Fibroblast of the aortic adventitia (primary cell): ENCODE data around the gene ILKAP. TPM values are rescaled to one million over a fixed set of nuclear protein-coding genes. Genes with fewer than 3 reads are reported as not detected.

Experiments used
- DNase-seq: peaks from one replicate; pipeline ENCODE4 v3.0.0-alpha.2; 2010; ENCODE audit warnings: low read depth
- H3K4me3 ChIP-seq: 2 replicates; pipeline ENCODE4 v1.5.1; 2011; ENCODE audit warnings: low read depth, mild to moderate bottlenecking, control low read depth, low read length, moderate library complexity
- total RNA-seq: library from RNA; depleted of rRNA; stranded (reverse); fragments of >200 nt; gene quantifications from 2 replicates; pipeline ENCODE4 v1.2.3, GENCODE V29; 2012; ENCODE audit warnings: low replicate concordance
- TF ChIP-seq, protein P1 (sequence below): IDR thresholded peaks from 2 replicates; pipeline ENCODE4 v1.5.1; 2011; ENCODE audit warnings: mild to moderate bottlenecking, low read length, control low read depth, inconsistent platforms; ENCODE audit not compliant: insufficient read depth

The ILKAP gene
- total RNA-seq, 1 donor = 19.0 TPM

- DNase-seq = no peak
- H3K4me3 ChIP-seq = no peak overlapping the region
- TF ChIP-seq, protein P1, sequence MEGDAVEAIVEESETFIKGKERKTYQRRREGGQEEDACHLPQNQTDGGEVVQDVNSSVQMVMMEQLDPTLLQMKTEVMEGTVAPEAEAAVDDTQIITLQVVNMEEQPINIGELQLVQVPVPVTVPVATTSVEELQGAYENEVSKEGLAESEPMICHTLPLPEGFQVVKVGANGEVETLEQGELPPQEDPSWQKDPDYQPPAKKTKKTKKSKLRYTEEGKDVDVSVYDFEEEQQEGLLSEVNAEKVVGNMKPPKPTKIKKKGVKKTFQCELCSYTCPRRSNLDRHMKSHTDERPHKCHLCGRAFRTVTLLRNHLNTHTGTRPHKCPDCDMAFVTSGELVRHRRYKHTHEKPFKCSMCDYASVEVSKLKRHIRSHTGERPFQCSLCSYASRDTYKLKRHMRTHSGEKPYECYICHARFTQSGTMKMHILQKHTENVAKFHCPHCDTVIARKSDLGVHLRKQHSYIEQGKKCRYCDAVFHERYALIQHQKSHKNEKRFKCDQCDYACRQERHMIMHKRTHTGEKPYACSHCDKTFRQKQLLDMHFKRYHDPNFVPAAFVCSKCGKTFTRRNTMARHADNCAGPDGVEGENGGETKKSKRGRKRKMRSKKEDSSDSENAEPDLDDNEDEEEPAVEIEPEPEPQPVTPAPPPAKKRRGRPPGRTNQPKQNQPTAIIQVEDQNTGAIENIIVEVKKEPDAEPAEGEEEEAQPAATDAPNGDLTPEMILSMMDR = no peak
These were observed 74.1 kb downstream of the ILKAP start for GRCh38 chr2:238129166-238130010.

DNA sequence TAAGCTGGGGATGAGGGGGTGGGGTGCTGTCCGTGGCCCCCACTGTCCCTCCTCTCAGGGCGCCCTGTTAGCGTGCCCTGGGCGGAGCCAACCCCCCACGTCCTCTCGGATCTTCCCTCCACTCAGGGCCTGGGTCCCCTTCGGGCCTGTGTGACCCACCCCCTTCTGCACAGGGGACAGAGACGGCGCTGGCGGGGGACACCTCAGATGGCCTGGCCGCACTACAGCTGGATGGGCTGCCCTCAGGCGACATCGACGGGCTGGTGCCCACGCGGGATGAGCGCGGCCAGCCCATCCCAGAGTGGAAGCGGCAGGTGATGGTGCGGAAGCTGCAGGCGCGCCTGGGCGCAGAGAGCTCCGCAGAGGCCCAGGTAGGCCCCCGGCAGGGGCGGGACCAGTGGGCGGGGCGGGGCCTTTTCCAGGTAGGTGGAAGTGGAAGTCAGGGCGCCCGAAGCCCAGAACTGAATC, 74.9 kb downstream of the ILKAP start:
- no peak for DNase-seq

DNA sequence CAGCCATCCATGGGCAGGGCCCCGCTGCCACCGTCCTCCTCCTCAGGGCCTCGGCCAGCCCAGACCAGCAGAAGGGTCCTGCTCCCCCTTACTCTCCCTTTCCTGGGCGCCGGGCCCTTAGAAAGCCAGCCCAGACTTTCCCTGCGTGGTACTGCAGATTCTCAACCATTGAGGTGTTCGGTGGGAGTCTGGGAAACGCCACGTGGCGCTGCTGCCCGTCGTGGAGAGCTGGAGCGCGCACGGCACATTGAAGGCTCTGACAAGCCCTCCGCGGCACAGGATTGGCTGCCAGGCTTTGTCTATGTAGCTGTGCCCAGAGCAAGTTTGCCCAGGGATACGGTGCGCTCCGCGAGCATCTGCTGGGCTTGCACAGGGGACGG, 75.4 kb downstream of the ILKAP start:
- no peak for DNase-seq
- peak overlapping the region; percentile 17 for H3K4me3 ChIP-seq
- TF ChIP-seq, protein P1 = no peak

More for the DNA sequence above, 74.9 kb downstream of the ILKAP start:
- no peak overlapping the region for H3K4me3 ChIP-seq
- TF ChIP-seq, protein P1 = no peak

- DNase-seq = peak; percentile 64
- H3K4me3 ChIP-seq = peak overlapping the region; percentile 44
- TF ChIP-seq, protein P1 = peak; percentile 17
These were observed 76.1 kb downstream of the ILKAP start for GRCh38 chr2:238127165-238128060.

- TF ChIP-seq, protein P1 = no peak
- DNase-seq = no peak
- H3K4me3 ChIP-seq = no peak overlapping the region
These were observed 76.7 kb downstream of the ILKAP start for GRCh38 chr2:238126775-238127164.

GRCh38 chr2:238126338-238126737, 77.2 kb downstream of the ILKAP start:
- no peak overlapping the region for H3K4me3 ChIP-seq
- TF ChIP-seq, protein P1 = no peak
- DNase-seq = no peak
